CD4-positive, alpha-beta T cell treated with Interleukin-4 for 4 hours (primary cell): ENCODE measurements around the gene LMTK3.
A peak's percentile ranks its signal among the peaks of the same experiment; 100 is the strongest.

Experiments
- DNase-seq: peaks from one replicate; pipeline ENCODE4 v3.0.0-alpha.2; 2020

The LMTK3 gene

GRCh38 chr19:48469934-48470680 is 41.5 kb downstream of the LMTK3 start:
- no peak for DNase-seq

- DNase-seq = peak; percentile 66
Measured at GRCh38 chr19:48469289-48469881, 42.2 kb downstream of the LMTK3 start, which contains the start of gene CYTH2. TSS of gene CYTH2 (plus strand) at chr19:48469369. CDS start at chr19:48469508, 139 bp downstream.

DNA sequence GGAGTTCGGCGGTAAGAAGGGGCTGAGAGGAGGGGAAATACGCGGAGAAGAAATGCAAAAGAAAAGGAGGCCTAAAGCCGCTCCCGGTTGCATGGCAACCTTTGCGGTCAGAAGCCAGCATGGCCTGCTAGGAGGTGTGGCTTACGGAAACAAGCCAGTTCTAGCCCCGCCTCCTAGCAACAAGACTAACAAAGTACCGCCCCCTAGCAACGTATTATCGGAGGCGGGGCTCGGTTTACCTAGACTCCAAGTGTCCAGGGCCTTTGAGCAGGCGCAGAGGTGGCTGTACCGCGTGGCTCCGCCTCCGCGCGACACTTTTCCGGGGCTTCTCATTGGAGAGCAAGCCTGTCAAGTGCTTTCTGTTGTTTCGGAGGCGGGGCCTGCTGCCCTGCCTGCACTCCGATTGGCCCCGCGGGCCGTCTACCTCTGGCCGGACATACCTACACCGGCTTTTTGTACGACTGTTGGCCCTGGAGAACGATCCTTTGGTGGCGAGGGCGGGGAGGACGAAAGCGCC is 42.8 kb downstream of the LMTK3 start:
- peak; percentile 100 for DNase-seq

DNA sequence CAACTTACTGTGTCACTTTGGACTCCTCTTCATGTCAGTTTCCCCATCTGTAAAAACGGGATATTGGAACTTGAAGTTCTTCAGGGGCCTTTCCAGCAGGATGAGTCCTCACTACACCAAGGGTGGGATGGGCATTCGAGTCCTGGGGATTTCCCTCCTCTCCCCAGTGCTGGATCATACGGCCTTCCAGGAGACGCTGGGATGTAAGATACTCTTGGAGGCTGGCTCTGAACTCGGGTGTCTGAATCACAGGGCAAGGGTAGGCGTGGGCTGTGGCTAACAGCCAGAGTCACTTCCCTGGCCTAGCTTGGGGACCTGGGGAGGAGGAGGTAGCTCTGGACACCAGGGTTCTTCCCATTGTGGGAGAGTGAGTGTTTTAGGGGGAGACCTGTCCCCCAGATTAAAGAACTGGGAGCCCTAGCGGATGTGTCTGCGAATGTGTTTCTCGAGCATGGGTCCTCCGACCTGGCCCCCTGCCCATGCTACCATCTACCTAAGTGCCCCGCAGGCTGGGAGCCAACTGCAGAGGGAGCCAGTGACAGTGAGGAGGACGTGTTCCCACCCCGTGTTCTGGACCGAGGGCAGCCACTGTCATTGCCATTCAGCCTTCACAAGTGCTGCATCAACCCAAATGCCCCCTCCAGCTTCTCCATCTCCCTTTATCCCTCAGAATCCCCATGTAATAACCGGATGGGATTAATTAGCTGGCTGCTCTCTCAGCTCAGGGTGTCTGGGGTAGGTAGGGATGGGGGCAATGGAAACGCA is 44.9 kb downstream of the LMTK3 start:
- DNase-seq = no peak

DNA sequence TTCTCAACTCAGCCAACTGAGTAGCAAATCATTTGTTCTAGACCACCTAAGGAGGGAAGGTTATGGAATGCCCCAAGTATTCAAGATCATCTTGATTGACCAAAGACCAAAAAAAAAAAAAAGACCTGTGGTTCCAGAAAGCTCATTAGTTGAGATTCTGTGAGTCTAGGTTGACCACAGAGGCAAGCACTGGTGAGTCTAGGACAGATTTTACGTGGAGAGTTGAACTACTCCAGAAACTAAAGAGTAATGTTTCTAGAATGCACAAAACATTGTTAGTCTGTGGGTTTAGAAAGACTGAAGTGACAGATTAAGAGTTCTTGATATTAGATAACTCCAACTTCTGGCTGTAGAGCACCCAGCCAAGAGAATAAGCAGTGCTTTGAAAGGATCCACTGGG is 46.4 kb downstream of the LMTK3 start:
- DNase-seq = no peak

DNA sequence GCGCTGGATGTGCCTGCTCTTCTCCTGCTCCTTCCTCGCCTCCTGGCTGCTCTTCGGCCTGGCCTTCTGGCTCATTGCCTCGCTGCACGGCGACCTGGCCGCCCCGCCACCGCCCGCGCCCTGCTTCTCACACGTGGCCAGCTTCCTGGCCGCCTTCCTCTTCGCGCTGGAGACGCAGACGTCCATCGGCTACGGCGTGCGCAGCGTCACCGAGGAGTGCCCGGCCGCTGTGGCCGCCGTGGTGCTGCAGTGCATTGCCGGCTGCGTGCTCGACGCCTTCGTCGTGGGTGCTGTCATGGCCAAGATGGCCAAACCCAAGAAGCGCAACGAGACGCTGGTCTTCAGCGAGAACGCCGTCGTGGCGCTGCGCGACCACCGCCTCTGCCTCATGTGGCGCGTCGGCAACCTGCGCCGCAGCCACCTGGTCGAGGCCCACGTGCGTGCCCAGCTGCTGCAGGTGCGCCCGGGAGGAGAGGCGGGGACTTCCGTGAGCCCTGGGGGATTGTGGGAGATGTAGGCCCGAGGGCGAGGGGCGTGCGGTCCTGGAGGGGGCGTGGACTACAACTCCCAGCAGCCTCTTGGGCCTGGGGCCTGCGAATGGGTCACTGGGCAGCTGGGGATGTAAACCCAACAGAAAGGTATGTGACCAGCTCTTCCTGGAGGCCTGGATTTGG is 49.5 kb downstream of the LMTK3 start:
- no peak for DNase-seq

GRCh38 chr19:48461651-48461981 is 50.0 kb downstream of the LMTK3 start:
- DNase-seq = no peak

GRCh38 chr19:48458016-48458415 is 53.6 kb downstream of the LMTK3 start:
- DNase-seq = no peak

DNA sequence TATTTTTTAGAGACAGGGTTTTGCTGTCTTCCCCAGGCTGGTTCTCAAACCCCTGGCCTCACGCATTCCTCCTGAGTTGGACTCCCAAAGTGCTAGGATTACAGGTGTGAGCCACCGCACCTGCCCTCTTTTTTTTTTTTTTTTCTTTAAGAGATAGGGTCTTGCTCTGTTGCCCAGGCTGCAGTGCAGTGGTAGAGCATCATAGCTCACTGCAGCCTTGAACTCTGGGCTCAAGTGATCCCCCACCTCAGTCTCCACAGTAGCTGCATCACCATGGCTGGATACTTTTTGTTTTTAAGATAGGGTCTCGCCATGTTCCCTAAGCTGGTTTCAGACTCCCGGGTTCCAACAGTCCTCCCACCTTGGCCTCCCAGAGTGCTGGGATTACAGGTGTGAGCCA is 54.8 kb downstream of the LMTK3 start:
- no peak for DNase-seq

GRCh38 chr19:48455908-48456562 is 55.6 kb downstream of the LMTK3 start:
- no peak for DNase-seq

GRCh38 chr19:48455171-48455907 is 56.3 kb downstream of the LMTK3 start, which contains the start of gene KCNJ14:
TSS of gene KCNJ14 (plus strand) at chr19:48455574. CDS start at chr19:48461725, 6,151 bp downstream.
- DNase-seq = no peak

DNA sequence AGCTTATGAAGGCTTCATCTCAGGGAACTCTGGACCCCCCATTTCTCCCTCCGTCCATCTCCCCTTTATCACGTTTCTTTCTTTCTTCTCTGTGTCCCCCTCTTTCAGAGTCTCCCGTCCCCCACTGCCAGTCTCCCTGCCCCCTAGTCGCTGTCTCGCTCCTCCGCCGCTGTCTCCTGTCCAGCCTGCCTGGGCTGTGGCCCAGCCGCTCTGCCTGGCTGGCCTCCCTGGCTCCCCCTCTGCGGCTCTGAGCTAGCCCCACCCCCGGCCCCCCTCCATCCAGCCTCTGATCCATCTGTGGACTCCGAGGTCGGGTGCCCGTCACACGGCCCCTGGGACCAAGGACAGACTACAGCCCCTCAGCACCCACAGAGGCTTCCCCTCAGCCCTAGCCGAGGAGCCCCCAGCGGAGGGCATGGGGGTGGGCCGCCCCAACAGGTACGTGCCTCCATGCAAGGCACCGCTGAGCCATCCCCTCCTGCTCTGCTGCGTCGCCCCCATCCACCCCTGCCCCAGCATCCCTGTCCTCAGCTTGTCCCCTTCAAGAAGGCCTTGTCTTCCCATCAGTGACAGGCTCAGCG is 57.4 kb downstream of the LMTK3 start:
- DNase-seq = no peak

DNA sequence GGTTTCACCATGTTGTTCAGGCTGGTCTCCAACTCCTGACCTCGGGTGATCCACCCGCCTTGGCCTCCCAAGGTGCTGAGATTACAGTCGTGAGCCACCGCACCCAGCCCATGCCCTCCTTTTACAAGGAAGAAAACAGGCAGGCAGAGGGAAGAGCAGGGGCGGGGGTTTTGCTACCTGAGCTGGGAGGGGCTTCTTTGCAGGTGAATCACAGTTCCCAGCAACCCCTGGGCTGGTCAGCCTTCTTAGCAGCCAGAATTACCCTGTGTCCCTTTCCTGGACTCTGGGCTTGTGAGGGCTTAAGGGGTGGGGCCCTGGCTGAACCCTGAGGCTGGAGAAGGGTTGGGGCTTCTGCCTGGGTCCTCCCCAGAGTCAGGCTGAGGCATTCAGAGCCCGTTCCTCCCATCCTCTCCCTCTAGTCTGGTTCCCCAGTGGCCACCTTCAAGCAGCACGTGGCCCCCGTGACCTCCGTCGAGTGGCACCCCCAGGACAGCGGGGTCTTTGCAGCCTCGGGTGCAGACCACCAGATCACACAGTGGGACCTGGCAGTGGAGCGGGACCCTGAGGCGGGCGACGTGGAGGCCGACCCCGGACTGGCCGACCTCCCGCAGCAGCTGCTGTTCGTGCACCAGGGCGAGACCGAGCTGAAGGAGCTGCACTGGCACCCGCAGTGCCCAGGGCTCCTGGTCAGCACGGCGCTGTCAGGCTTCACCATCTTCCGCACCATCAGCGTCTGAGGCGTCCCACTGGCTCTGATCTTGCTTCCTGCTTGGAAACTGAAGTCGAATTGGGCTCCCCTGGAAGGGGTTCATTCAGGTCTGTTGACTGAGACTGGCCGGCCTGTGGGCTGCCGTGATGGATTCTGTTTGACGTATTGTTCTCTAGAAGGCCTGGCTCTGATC is 59.1 kb downstream of the LMTK3 start:
- no peak for DNase-seq

DNA sequence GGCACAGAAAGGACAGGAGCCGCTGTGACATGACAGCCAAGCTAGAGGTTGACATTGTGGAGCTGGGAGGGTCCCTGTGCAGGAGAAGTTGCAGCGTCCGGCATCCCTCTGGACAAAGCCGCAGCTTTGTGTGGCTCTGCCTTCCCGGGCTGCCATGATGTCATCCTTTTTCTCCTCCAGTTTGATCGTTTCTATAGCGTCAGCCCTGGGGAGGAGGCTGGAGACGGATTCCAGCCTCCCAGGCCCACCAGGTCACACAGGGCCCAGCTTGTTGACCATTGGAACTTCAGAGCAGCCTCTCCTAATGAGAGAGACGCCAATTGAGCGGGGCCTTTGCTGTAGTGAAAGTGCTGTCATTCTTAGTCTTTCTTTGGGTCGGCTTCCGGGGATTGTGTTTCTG is 60.0 kb downstream of the LMTK3 start:
- no peak for DNase-seq

DNA sequence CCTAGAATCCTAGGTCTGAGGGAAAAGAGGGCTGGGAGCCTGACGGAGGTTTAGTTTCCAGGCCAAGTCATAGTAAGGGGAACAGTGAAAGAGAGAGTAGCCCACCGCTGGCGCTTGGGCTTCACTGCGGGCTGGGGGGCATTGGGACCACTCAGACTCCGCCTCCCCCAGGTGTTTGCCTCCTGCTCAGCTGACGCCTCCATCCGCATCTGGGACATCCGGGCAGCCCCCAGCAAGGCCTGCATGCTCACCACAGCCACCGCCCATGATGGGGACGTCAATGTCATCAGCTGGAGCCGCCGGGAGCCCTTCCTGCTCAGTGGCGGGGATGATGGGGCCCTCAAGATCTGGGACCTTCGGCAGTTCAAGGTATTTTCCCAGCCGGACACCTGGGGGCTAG is 60.8 kb downstream of the LMTK3 start:
- no peak for DNase-seq

- DNase-seq = no peak
Measured at GRCh38 chr19:48450441-48450840, 61.2 kb downstream of the LMTK3 start.

DNA sequence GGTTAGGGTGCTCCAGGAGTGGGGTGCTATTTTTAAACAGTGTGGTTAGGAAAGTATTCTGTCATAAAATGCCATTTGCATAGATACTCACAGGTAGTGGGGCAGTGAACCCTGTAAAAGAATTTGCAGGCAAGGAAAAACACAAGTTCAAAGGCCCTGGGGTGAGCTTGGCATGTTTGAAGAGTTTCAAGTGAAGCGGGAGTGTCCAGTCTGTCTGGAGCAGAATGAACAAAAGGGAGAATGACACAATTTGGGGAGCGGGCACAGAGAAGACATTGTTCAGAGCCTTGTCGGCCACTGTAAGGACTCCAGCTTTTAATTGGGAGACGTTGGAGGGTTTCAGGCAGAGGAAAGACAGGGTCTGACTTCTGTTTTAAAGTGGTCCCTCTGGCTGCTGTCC is 63.1 kb downstream of the LMTK3 start:
- no peak for DNase-seq

- DNase-seq = no peak
Measured at GRCh38 chr19:48446579-48446978, 65.1 kb downstream of the LMTK3 start.

GRCh38 chr19:48445606-48446481 is 65.8 kb downstream of the LMTK3 start, which contains the start of gene GRWD1:
TSS of gene GRWD1 (plus strand) at chr19:48445983. CDS start at chr19:48446006, 23 bp downstream.
- peak; percentile 97 for DNase-seq
